ENCODE measurements around the gene MAZ.
"Not testable (repeated sequence)": the region's sequence is repeated elsewhere in the genome, so short reads cannot be mapped to it uniquely, and the experiment has no call there.

The MAZ gene

DNA sequence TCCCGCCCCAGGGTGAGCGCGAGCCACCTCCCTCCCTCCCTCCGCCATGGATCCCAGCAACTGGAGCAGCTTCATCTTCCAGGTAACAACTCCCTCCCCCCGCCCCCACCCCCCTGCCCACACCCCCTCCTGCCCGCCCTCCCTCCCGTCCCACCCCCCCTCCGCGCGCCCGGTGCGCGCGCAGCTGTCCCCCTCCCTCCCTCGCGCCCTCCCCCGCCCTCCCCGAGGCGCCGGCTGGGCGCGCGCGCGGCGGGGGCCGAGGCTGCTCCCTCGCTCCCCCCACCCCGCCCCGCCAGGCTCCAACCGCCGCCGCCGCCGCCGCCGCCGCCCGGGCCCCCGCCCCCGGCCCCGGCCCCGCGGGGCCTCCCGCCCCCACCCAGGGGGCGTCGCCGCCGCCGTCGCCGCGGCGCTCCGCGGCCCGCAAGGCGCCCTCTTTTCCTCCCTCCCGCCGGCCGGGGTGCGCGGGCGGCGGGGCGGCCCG lies at the start of gene MAZ:
Gene MAZ, plus strand, starts transcription at position 431 of the 481 bp plus-strand sequence. CDS start 173 bp downstream, outside the sequence.
- DNase-seq, result no peak

DNA sequence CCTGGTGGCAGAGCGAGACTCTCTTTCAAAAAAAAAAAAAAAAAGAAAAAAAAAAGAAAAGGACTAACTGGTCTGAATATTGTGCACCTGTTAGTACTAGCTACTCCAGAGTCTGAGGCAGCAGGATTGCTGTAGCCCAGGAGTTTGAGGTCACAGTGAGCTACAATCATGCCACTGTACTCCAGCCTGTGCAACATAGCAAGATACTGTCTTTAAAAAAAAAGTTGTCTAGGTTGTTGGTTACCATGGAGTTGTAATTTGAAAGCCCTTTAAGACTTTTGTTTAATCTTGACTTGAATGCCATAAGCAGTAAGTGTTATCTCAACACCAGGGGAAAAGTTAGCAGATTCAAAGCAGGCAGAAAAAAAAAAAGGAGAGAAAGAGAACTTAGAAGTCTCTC lies 49.7 kb upstream of the MAZ start:
- no peak for DNase-seq

DNA sequence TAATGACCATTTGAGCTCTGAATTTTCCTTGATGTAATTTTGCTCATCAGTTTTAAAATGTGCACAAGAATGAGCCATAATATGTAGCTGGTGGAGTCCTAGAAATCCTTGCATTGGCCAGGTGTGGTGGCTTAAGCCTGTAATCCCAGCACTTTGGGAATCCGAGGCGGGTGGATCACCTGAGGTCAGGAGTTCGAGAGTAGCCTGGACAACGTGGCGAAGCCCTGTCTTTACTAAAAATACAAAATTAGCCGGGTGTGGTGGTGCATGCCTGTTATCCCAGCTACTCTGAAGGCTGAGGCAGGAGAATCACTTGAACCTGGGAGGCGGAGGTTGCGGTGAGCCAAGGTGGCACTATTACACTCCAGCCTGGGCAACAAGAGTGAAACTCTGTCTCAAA lies 49.2 kb upstream of the MAZ start:
- DNase-seq, result not testable (repeated sequence)

DNA sequence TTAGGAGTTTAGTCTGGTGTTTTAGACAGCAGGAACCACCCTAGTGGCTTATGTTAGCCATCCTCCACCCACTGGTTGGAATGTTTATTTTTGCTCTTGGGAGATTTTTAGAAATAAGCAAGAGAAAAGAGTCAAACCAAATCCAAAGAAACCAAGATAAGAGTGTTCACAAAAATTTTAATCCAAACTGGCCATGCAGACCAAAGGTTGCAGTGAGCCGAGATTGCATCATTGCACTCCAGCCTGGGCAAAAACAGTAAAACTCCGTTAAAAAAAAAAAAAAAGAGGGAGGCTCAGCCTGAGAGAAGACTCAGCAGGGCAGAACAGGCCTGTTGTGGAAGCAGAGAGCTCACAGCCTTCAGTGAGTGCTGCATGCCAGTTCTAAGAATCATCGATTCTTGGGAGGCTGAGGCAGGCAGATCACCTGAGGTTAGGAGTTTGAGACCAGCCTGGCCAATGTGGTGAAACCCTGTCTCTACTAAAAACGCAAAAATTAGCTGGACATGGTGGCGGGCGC lies 48.3 kb upstream of the MAZ start:
- no peak for DNase-seq

DNA sequence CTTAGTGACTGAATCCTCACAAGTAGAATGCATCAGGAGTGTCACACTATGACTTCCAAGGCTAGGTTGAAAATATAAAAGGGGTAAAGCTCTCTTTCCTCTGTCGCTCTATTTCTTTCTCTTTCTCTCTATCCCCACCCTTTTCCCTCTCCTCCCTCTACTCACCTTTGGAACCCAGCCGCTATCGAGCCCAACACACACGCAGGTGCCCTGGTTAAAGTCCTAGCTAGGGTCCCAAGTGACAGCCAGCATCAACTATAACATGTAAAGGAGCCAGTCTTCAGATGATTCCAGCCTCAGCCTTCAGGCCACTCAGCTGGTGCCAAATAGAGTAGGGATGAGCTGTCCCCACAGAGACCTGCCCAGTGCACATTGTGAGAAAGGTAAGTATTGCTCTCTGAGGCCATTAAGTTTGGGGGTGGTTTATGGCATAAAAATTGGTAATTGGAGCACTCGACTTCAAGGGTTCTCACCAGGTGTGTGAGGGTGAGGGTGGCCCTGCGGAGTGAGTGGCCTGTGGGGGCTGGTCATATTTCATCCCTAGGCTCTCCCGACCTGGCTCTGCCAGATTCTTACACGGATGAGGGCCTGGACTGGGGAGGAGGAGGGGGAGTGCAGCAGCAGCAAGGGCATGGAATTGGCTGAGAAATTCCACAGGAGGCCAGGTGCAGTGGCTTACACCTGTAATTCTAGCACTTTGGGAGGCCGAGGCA lies 45.6 kb upstream of the MAZ start:
- no peak for DNase-seq

DNA sequence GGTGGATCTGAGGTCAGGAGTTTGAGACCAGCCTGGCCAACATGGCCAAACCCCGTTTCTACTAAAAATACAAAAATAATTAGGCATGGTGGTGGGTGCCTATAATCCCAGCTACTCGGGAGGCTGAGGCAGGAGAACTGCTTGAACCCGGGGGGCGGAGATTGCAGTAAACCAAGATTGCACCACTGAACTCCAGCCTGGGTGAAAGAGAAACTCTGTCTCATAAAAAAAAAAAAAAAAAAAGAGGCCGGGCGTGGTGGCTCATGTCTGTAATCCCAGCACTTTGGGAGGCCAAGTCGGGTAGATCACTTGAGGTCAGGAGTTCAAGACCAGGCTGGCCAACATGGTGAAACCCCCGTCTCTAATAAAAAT lies 45.1 kb upstream of the MAZ start:
- DNase-seq, result not testable (repeated sequence)

DNA sequence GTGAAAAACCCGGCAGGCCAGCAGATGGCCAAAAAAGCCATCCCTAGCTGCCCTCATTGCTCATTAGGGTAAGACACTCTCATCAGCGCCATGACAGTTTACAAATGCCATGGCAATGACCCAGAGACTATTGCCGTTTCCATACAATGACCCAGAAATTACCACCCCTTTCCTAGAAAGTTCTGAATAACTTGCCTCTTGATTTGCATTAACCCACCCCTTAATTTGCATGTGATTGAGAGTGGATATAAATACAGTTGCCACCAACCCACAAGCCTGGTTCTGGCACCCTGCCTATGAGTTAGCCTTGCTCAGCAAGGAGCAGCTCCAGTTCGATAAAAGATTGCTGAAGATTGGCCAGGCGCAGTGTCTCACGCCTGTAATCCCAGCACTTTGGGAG lies 44.4 kb upstream of the MAZ start:
- DNase-seq, result no peak

DNA sequence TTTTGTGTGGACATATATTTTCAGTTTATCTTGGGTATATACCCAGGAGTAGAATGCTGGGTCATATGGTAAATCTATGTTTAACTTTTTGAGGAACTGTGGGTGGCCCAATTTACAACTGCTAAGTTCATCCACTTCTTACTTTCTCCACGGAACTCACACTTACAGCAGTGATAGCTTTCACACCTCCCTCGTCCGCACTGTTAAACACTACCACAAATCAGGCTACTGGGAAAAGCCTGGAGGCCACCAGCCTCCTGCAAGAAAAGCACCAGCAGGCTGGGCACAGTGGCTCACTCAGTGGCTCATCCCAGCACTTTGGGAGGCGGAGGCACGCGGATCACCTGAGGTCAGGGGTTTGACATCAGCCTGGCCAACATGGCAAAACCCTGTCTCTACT lies 43.0 kb upstream of the MAZ start:
- DNase-seq, result no peak

DNA sequence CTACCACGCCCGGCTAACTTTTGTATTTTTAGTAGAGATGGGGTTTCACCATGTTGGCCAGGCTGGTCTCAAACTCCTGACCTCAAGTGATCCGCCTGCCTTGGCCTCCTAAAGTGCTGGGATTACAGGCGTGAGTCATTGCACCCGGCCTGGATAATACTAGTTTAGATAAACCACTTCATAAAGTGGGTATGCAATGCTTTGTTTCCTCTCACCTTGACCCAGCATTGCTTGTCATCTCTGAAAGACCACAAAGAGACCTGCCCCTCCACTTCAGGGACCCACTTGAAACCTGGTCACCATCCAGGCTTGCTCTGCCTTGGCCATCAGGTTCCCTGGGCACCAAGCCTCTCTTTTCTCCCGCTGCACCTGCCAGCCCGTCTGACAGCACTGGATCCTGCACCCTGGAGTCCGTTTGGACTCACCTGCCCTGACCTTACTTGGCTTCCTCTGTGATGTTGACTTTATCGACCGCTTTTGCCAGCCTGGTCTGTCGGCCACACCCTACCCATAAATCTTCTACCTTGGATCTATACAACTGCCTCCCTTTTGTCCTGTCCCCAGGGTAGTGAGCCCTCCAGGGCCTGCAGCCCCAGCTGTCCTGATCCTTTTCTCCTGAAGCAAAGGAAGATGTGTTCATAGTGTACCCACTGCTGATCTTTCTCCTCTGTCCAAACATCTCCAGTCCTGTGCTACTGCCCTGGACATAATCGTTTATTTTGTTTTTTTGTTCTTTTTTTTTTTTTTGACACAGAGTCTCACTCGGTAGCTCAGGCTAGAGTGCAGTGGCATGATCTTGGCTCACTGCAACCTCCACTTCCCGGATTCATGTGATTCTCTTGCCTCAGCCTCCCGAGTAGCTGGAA lies 40.9 kb upstream of the MAZ start:
- no peak for DNase-seq

DNA sequence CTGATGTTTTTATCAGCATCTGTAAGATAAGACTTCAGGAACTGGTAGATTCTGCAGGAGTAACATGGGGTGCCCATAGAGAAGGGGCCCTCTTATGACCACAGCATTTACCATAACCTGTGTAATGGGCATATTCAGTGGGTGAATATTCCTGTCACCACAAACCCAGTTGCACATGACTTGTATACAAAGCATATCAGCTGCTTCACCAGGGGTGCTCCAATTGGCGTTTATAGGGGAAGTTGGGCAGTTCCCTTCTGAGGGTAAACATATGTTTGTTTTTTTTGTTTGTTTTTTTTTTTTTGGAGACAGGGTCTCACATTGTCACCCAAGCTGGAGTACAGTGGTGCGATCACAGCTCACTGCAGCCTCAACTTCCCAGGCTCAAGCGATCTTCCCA lies 39.8 kb upstream of the MAZ start:
- DNase-seq, result no peak

DNA sequence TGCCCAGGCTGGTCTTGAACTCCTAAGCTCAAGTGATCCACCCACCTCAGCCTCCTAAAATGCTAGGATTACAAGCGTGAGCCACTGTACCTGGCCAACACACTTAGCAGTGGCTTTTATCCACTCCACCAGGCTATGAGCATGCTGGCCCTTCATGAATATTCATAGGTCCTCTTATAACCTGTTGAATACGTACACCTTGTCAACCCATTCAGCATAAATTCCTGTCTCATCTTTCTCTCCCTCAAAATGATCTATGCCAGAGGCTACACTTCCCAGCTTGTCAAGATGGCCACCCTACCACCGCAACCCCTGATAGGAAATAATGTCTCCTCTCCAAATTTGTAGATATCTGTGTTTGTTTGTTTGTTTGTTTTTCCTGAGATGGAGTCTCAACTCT lies 39.3 kb upstream of the MAZ start:
- DNase-seq, result no peak

DNA sequence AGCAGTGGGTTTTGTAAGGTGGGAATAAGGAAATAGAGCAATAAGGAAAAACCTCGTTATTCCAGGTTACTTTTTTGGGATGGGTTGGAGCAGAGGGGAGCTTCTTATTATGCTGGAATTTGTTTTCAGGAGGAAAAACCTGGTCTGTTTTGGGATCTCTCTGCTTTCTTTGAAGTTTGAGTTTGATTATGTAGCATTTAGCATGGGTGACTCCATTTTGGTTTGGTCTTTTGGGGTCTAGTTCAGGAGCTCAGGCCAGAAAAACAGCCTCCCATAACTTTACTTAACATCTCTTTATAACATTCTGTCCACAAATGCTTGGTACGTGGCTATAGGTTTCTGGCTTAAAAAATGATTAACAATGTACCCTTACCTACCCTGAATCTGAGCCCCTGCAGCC lies 36.8 kb upstream of the MAZ start:
- no peak for DNase-seq

DNA sequence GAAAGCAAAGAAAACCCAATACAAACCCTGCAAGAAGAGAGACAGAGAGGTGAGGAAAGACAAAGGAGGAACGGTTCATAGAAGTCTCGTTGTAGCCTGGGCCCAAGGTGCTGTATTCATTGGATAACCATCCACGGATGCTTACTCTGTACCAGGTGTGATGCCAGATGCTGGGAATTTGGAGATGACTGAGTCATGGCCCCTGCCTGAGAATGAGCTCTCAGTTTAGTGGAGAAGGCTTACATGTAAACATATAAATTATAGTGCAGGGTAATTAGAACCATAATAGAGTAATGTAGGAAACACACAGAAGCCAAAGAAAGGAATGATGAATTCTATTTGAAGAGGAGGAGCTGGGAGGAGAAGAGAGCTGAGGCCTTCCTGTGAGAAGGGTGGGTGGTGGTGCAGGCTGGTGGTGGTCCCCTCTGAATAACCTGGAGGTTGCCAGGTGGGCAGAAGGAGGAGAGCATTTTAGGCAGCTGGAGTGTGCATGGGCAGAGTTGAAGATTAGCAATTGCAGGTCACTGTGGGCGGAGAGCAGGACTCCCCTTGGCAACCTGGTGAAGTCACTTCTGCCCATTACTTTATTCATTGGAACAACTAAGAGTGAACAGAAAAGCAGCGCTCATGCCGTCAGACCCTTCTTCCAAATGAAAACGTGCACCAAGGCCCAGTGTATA lies 35.9 kb upstream of the MAZ start:
- no peak for DNase-seq

DNA sequence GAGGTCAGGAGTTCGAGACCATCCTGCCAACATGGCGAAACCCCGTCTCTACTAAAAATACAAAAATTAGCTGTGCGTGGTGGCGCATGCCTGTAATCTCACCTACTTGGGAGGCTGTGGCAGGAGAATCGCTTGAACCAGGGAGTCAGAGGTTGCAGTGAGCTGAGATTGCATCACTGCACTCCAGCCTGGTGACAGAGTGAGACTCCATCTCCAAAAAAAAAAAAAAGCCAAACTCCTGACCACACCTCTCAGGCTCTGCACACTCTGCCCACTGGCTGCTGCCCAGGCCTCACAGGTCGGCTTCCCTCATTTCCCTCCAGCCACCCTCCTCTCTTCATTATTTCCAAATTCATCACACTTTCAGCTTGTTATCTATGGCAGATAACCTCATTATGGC lies 34.0 kb upstream of the MAZ start:
- not testable (repeated sequence) for DNase-seq

DNA sequence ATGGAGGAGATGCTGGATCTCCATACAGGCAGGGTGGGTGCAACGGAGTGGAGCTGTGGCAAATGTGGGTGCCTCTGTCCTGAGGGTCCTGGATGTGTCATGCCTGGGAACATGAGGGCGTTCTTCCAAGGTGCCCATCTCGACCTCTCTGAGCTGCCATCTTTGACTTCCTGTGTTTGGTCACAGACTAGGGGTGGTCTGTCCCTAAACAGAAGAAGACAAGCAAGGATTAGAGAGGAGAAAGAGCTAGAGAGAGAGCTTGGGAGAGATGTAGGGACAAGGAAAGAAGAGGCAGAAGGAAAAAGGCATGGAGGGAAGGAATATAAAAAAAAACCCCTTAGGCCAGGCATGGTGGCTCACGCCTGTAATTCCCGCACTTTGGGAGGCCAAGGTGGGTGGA lies 31.6 kb upstream of the MAZ start:
- no peak for DNase-seq

DNA sequence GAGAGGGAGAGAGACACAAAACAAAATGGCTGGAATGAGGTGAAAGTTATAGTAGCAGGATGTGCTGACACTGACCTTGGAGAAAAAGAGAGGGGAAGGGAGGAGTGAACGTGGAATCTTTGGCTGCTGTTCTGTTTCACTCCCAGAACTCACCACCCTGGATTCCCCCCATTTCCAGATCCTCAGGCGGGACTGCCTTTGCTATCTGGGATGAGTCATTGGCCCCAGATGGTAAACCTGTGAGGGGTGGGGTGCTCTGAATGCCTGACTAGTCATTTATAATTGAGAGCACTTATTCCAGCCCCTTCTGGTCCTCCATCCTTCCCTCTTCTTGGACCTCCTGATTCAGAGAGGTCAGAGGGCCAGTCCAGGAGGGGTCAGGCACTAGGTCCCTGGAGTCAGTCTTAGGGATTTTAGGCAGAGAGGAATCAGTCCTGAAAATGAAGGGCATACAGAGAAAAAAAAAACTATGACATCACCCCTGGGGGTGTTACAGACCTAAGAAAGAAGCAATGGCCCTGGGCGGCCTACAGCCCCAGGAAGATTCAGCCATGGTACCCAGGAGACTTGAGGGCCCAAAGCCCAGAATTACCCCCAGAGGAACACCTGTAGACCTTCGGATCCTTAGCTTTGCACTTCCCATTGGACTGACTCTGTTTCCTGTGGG lies 30.5 kb upstream of the MAZ start:
- DNase-seq, result no peak

DNA sequence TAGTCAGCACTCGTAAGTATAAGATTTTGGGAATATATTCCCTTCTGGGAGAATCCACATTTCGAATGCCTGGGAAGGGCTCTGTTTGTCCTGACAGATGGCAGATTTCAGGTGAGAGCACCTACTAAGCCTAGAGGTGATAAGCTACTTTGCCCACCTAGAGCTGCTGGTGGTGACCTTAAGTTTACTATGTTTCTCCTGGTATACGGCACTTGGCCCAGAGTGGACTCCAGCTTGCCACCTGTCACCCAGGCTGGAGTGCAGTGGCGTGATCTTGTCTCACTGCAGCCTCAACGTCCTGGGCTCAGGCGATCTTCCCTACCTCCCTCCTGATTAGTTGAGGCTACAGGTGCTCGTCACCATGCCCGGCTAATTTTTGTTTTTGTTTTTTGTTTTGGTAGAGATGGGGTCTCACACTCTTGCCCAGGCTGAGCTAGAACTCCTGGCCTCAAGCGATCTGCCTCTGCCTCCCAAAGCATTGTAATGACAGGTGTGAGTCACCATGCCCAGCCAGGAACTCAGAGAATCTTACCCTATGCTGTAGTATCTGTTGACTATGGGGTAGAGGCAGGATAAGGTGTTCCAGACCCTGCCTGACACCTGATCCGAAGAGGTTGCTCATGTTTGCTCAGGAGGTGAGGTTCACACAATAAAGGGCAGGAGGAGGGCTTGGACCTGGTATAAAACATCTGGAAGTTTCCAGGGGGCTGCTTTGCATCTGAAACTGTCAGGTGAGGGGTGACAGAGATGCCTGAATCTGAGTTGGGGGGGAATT lies 28.6 kb upstream of the MAZ start, which contains the start of gene ZG16:
Gene ZG16, plus strand, starts transcription at position 681 of the 775 bp plus-strand sequence. CDS start 1,011 bp downstream, outside the sequence.
- DNase-seq, result no peak

DNA sequence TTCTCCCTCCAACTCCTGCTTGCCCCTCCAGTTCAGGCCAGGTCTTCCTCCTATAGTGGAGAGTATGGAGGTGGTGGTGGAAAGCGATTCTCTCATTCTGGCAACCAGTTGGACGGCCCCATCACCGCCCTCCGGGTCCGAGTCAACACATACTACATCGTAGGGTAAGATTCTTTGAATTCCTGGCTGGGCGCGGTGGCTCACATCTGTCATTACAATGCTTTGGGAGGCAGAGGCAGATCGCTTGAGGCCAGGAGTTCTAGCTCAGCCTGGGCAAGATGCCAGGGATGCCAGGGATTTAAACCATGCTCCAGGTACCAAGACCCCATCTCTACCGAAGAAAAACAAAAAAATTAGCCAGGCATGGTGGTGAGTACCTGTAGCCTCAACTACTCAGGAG lies 26.9 kb upstream of the MAZ start:
- DNase-seq, result no peak

DNA sequence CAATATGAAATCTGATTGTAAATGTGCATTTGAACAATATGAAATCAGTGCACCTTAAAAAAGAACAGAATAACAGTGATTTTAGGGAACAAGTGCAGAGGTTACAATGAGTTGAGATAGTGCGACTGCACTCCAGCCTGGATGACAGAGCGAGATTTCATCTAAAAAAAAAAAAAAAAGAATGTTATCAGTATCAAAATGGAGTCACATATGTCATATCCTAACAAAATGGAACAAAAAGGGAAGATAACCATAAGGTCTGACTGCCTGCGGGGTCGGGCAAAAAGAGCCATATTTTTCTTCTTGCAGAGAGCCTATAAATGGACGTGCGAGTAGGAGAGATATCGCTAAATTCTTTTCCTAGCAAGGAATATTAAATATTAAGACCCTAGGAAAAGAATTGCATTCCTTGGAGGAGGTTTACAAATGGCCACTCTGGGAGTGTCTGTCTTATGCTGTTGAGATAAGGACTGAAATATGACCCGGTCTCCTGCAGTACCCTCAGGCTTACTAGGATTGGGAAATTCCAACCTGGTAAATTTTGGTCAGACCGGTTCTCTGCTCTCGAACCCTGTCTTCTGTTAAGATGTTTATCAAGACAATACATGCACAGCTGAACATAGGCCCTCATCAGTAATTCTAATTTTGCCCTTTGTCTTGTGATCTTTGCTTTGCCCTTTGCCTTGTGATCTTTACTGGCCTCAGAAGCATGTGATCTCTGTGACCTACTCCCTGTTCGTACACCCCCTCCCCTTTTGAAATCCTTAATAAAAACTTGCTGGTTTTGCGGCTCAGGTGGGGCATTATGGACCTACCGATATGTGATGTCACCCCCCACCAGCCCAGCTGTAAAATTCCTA lies 23.0 kb upstream of the MAZ start:
- DNase-seq, result not testable (repeated sequence)

DNA sequence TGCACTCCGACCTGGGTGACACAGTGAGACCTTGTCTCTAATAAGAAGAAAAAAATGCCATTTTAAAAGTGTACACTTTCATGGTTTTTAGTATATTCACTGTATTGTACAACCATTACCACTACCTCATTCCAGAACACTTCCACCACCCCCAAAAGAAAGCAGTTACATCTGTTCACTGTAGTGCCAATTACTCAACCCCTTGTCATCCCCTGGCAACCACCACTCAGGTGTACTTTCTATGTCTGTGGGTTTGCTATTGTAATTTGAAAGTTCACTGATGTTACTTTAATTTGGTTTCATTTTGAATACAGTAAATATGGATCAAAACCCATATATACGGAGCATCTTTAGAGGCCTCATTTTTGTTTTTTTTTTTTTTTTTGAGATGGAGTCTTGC lies 22.2 kb upstream of the MAZ start:
- DNase-seq, result no peak

Measured in activated CD8-positive, alpha-beta memory T cell treated with anti-CD3 and anti-CD28 coated beads for 24 hours (primary cell).